ENCODE data around the gene USHBP1.
A peak's percentile ranks its signal among the peaks of the same experiment; 100 is the strongest.

USHBP1 gene

GRCh38 chr19:17263712-17264640 lies 569 bp downstream of the USHBP1 start:
- DNase-seq (ENCODE audit: low spot score): no peak

- no peak for DNase-seq (ENCODE audit: low spot score)
Measured at GRCh38 chr19:17262557-17262956, 2.0 kb downstream of the USHBP1 start.

GRCh38 chr19:17260842-17261325 lies 3.7 kb downstream of the USHBP1 start:
- peak; percentile 94 for DNase-seq (ENCODE audit: low spot score)

GRCh38 chr19:17259934-17260333 lies 4.6 kb downstream of the USHBP1 start:
- DNase-seq (ENCODE audit: low spot score): no peak

- DNase-seq (ENCODE audit: low spot score): no peak
Measured at GRCh38 chr19:17259118-17259780, 5.3 kb downstream of the USHBP1 start.

- no peak for DNase-seq (ENCODE audit: low spot score)
Measured at GRCh38 chr19:17256130-17256529, 8.4 kb downstream of the USHBP1 start.

- no peak for DNase-seq (ENCODE audit: low spot score)
Measured at GRCh38 chr19:17255150-17255621, 9.4 kb downstream of the USHBP1 start.

- no peak for DNase-seq (ENCODE audit: low spot score)
Measured at GRCh38 chr19:17254636-17255035, 9.9 kb downstream of the USHBP1 start.

- DNase-seq (ENCODE audit: low spot score): no peak
Measured at GRCh38 chr19:17249887-17250548, 14.5 kb downstream of the USHBP1 start.

- no peak for DNase-seq (ENCODE audit: low spot score)
Measured at GRCh38 chr19:17248011-17248776, 16.4 kb downstream of the USHBP1 start.

- no peak for DNase-seq (ENCODE audit: low spot score)
Measured at GRCh38 chr19:17246681-17247425, 17.7 kb downstream of the USHBP1 start.

- no peak for DNase-seq (ENCODE audit: low spot score)
Measured at GRCh38 chr19:17245535-17245984, 19.0 kb downstream of the USHBP1 start, which contains the start of gene NR2F6. Gene NR2F6, minus strand, starts transcription at chr19:17245919. Its CDS starts 699 bp downstream, at chr19:17245220.

- no peak for DNase-seq (ENCODE audit: low spot score)
Measured at GRCh38 chr19:17244618-17245534, 19.7 kb downstream of the USHBP1 start.

GRCh38 chr19:17243830-17244617 lies 20.5 kb downstream of the USHBP1 start:
- DNase-seq (ENCODE audit: low spot score): no peak

GRCh38 chr19:17243211-17243829 lies 21.2 kb downstream of the USHBP1 start:
- DNase-seq (ENCODE audit: low spot score): no peak

GRCh38 chr19:17242431-17243208 lies 21.9 kb downstream of the USHBP1 start:
- DNase-seq (ENCODE audit: low spot score): no peak

- DNase-seq (ENCODE audit: low spot score): no peak
Measured at GRCh38 chr19:17240826-17241399, 23.6 kb downstream of the USHBP1 start.
